Neuronal stem cell (in vitro differentiated cells): ENCODE results near the gene CLCC1. TPM values are rescaled to one million over a fixed set of nuclear protein-coding genes. Genes with fewer than 3 reads are reported as not detected.
"Not testable (repeated sequence)": the region's sequence is repeated elsewhere in the genome, so short reads cannot be mapped to it uniquely, and the experiment has no call there.

Source experiments
- DNase-seq: peaks from one replicate; pipeline ENCODE4 v3.0.0-alpha.2; 2013; ENCODE audit warnings: low spot score
- H2AFZ ChIP-seq: one replicate; pipeline ENCODE4 v1.6.1; 2013; ENCODE audit warnings: mild to moderate bottlenecking, low read length, inconsistent platforms
- H2AK5ac ChIP-seq: 2 replicates; pipeline ENCODE4 v1.6.1; 2013; ENCODE audit warnings: low read depth, mild to moderate bottlenecking, inconsistent platforms, low read length, moderate library complexity, mixed read lengths
- H2BK120ac ChIP-seq: 2 replicates; pipeline ENCODE4 v1.6.1; 2013; ENCODE audit warnings: low read depth, mild to moderate bottlenecking, inconsistent platforms, low read length, moderate library complexity, mixed read lengths
- H2BK12ac ChIP-seq: one replicate; pipeline ENCODE4 v1.6.1; 2013; ENCODE audit warnings: low read length, inconsistent platforms
- H2BK15ac ChIP-seq: 2 replicates; pipeline ENCODE4 v1.6.1; 2013; ENCODE audit warnings: mild to moderate bottlenecking, low read length, inconsistent platforms, mixed read lengths
- H2BK5ac ChIP-seq: one replicate; pipeline ENCODE4 v1.6.1; 2013; ENCODE audit warnings: inconsistent platforms, mild to moderate bottlenecking, low read length, moderate library complexity
- H3K14ac ChIP-seq: one replicate; pipeline ENCODE4 v1.6.1; 2013; ENCODE audit warnings: low read length, inconsistent platforms
- H3K18ac ChIP-seq: 2 replicates; pipeline ENCODE4 v1.6.1; 2013; ENCODE audit warnings: low read length, inconsistent platforms
- H3K23ac ChIP-seq: 2 replicates; pipeline ENCODE4 v1.6.1; 2013; ENCODE audit warnings: low read depth, mild to moderate bottlenecking, mixed read lengths, low read length, inconsistent platforms; ENCODE audit not compliant: poor library complexity
- H3K27ac ChIP-seq: replicated peaks from 3 replicates; pipeline ENCODE4 v1.5.1; 2013; ENCODE audit warnings: low read length, inconsistent platforms
- H3K27me3 ChIP-seq, 3 experiments: 2 replicates each; pipeline ENCODE4 v1.6.1; 2013; ENCODE audit warnings: low read length in 3 of 3, mild to moderate bottlenecking in 2 of 3, inconsistent platforms in 1 of 3, low read depth in 1 of 3, mixed read lengths in 1 of 3, moderate library complexity in 1 of 3; ENCODE audit not compliant: control insufficient read depth in 3 of 3, insufficient read depth in 3 of 3
- H3K36me3 ChIP-seq, 2 donors: replicated peaks in 1 of 2; 2 replicates each; pipeline ENCODE4 v1.6.1; 2013; ENCODE audit warnings: low read length in 2 of 2; ENCODE audit not compliant: control insufficient read depth in 2 of 2, insufficient read depth in 2 of 2
- H3K4ac ChIP-seq: 2 replicates; pipeline ENCODE4 v1.6.1; 2013; ENCODE audit warnings: inconsistent platforms, mild to moderate bottlenecking, low read length, moderate library complexity
- H3K4me1 ChIP-seq, 2 donors: 1 replicate in 1 of 2; 2 replicates in 1 of 2; pipeline ENCODE4 v1.6.1; 2013; ENCODE audit warnings: low read length in 2 of 2, low read depth in 1 of 2; ENCODE audit not compliant: control insufficient read depth in 2 of 2, insufficient read depth in 1 of 2
- H3K4me2 ChIP-seq: one replicate; pipeline ENCODE4 v1.6.1; 2013; ENCODE audit warnings: mild to moderate bottlenecking, low read length, inconsistent platforms; ENCODE audit not compliant: insufficient read depth, poor library complexity, severe bottlenecking
- H3K4me3 ChIP-seq, 2 donors: 2 replicates each; pipeline ENCODE4 v1.5.1; 2013; ENCODE audit warnings: low read length in 2 of 2, mild to moderate bottlenecking in 2 of 2, inconsistent platforms in 1 of 2, moderate library complexity in 1 of 2
- H3K79me1 ChIP-seq: one replicate; pipeline ENCODE4 v1.6.1; 2013; ENCODE audit warnings: low read depth, mild to moderate bottlenecking, inconsistent platforms, low read length, moderate library complexity
- H3K9ac ChIP-seq: one replicate; pipeline ENCODE4 v1.6.1; 2013; ENCODE audit warnings: mild to moderate bottlenecking, low read depth, low read length, inconsistent platforms; ENCODE audit not compliant: poor library complexity
- H3K9me3 ChIP-seq, 2 donors: replicated peaks in 1 of 2; 2 replicates each; pipeline versions ENCODE3 to v1.6.1; 2013; ENCODE audit warnings: low read length in 2 of 2, mild to moderate bottlenecking in 2 of 2, inconsistent platforms in 1 of 2, low read depth in 1 of 2, mixed read lengths in 1 of 2, moderate library complexity in 1 of 2; ENCODE audit not compliant: control insufficient read depth in 2 of 2, insufficient read depth in 1 of 2
- H4K8ac ChIP-seq: one replicate; pipeline ENCODE4 v1.6.1; 2013; ENCODE audit warnings: low read depth, mild to moderate bottlenecking, inconsistent platforms, low read length, moderate library complexity
- H4K91ac ChIP-seq: one replicate; pipeline ENCODE4 v1.6.1; 2013; ENCODE audit warnings: low read length, low read depth, mild to moderate bottlenecking, inconsistent platforms; ENCODE audit not compliant: poor library complexity
- WGBS, 2 donors: extraction: QIAGEN DNeasy Blood & Tissue Kit; methylation state at CpG; one replicate each; pipeline ENCODE4 v1.1.7; 2013; ENCODE audit warnings: missing lambda C conversion rate in 2 of 2, mixed read lengths in 1 of 2; ENCODE audit not compliant: insufficient read length in 2 of 2, insufficient replicate concordance in 1 of 2; ENCODE audit errors: extremely low coverage in 2 of 2; 5-methylcytosine and 5-hydroxymethylcytosine counted together
- small RNA-seq: library from polyadenylated mRNA; stranded (forward); fragments of <200 nt; extraction: miRNeasy Mini kit (QIAGEN cat#:217004); gene quantifications from one replicate; pipeline ENCODE3, GENCODE V24; 2013; ENCODE audit not compliant: insufficient read depth

The CLCC1 gene

GRCh38 chr1:108927565-108927964 lies 35.7 kb downstream of the CLCC1 start:
- H4K91ac ChIP-seq, H2AK5ac ChIP-seq, H3K79me1 ChIP-seq, H3K4me1 ChIP-seq, H2AFZ ChIP-seq, H2BK120ac ChIP-seq, DNase-seq, H3K9me3 ChIP-seq, H3K27me3 ChIP-seq, H3K14ac ChIP-seq, H3K9ac ChIP-seq, H3K18ac ChIP-seq, H3K4me2 ChIP-seq, H4K8ac ChIP-seq, H2BK15ac ChIP-seq, H3K27ac ChIP-seq, H2BK5ac ChIP-seq, H2BK12ac ChIP-seq, H3K4ac ChIP-seq, H3K4me3 ChIP-seq, H3K23ac ChIP-seq: not testable (repeated sequence)
- WGBS, 2 donors = no CpG with 5 or more reads among the region's 1 CpG
- H3K36me3 ChIP-seq = peaks cover 15 to 100% of the 10 kb centered on the region in 2 donors

- H3K4ac ChIP-seq = no peak overlapping the region
- H2BK5ac ChIP-seq = no peak overlapping the region
- no peak overlapping the region for H3K23ac ChIP-seq
- DNase-seq = no peak
- no CpG with 5 or more reads among the region's 2 CpGs for WGBS, 2 donors
- H4K8ac ChIP-seq = no peak overlapping the region
- H3K9me3 ChIP-seq = no peaks in the 10 kb centered on the region
- no peak overlapping the region for H2BK12ac ChIP-seq
- H4K91ac ChIP-seq = no peak overlapping the region
- no peak overlapping the region for H2BK120ac ChIP-seq
- no peaks in the 10 kb centered on the region for H3K79me1 ChIP-seq
- no peak overlapping the region for H2AK5ac ChIP-seq
- H3K4me2 ChIP-seq = no peak overlapping the region
- H3K14ac ChIP-seq = no peak overlapping the region
- H3K27me3 ChIP-seq = no peaks in the 10 kb centered on the region
- H2AFZ ChIP-seq = no peak overlapping the region
- no peaks in the 10 kb centered on the region for H3K4me1 ChIP-seq
- H3K27ac ChIP-seq = no peak overlapping the region
- no peak overlapping the region for H3K9ac ChIP-seq
- H3K4me3 ChIP-seq = no peak overlapping the region
- no peak overlapping the region for H3K18ac ChIP-seq
- peaks cover 14 to 95% of the 10 kb centered on the region in 2 donors for H3K36me3 ChIP-seq
- no peak overlapping the region for H2BK15ac ChIP-seq
Measured at GRCh38 chr1:108925920-108926319, 37.4 kb downstream of the CLCC1 start.

GRCh38 chr1:108916788-108917187 lies 46.5 kb downstream of the CLCC1 start:
- Histone ChIP-seq H4K8ac (no peak overlapping the region), H3K23ac (no peak overlapping the region), H2AFZ (no peak overlapping the region), H3K79me1 (no peaks in the 10 kb centered on the region), H2BK120ac (no peak overlapping the region), H3K27ac (no peak overlapping the region), H2BK5ac (no peak overlapping the region), H2BK15ac (no peak overlapping the region), H3K9me3 (no peaks in the 10 kb centered on the region), H2BK12ac (no peak overlapping the region), H3K18ac (no peak overlapping the region), H3K14ac (no peak overlapping the region), H3K4me2 (no peak overlapping the region), H3K27me3 (no peaks in the 10 kb centered on the region), H3K4ac (no peak overlapping the region), H4K91ac (no peak overlapping the region), H3K36me3 (peaks cover 2 to 17% of the 10 kb centered on the region in 2 donors), H3K4me3 (no peak overlapping the region), H3K9ac (no peak overlapping the region), H3K4me1 (no peaks in the 10 kb centered on the region), H2AK5ac (no peak overlapping the region)
- no peak for DNase-seq
- no CpG with 5 or more reads among the region's 2 CpGs for WGBS, 2 donors

Small RNAs within 50 kb of the gene (small RNA-seq; reads per million reads assigned to genes)
- not detected for gene BX679664.2
